Calu3 (cell line): Measurements from ENCODE around the gene BRSK2. TPM values are rescaled to one million over a fixed set of nuclear protein-coding genes. Genes with fewer than 3 reads are reported as not detected.

Experiments
- BruUV-seq: library from RNA; stranded (reverse); fragments of 400-500 nt; replicated peaks from 2 replicates; lab custom pipeline; 2021; lab: Mats Ljungman, UMichigan
- CTCF ChIA-PET: fragments of 300-600 bp; sonication (Branson Sonifier 250); formaldehyde crosslinking; loops from one replicate; lab custom pipeline; 2022; ENCODE audit warnings: antibody characterized with exemption; lab: Charles Lee
- DNase-seq: peaks from one replicate; pipeline ENCODE4 v3.0.0; 2022
- H3K27ac Mint-ChIP-seq: one replicate; pipeline ENCODE4 v1.8.0; 2022; ENCODE audit warnings: mixed read lengths; ENCODE audit not compliant: unreplicated experiment
- H3K27me3 Mint-ChIP-seq: one replicate; pipeline ENCODE4 v1.8.0; 2022; ENCODE audit warnings: mixed read lengths; ENCODE audit not compliant: unreplicated experiment
- H3K36me3 Mint-ChIP-seq: one replicate; pipeline ENCODE4 v1.8.0; 2022; ENCODE audit warnings: mild to moderate bottlenecking, moderate library complexity, mixed read lengths; ENCODE audit not compliant: insufficient read depth, unreplicated experiment
- H3K4me1 Mint-ChIP-seq: one replicate; pipeline ENCODE4 v1.8.0; 2022; ENCODE audit warnings: mild to moderate bottlenecking, low read depth, mixed read lengths; ENCODE audit not compliant: unreplicated experiment
- H3K4me3 Mint-ChIP-seq: one replicate; pipeline ENCODE4 v1.8.0; 2022; ENCODE audit warnings: mild to moderate bottlenecking, low read depth, moderate library complexity, mixed read lengths; ENCODE audit not compliant: unreplicated experiment
- H3K9me3 Mint-ChIP-seq: one replicate; pipeline ENCODE4 v1.8.0; 2022; ENCODE audit warnings: low read depth, mixed read lengths; ENCODE audit not compliant: unreplicated experiment
- CTCF ChIP-seq: fragments of 200-600 bp; IDR thresholded peaks from one replicate; pipeline ENCODE4 v1.8.0; 2022; ENCODE audit warnings: antibody characterized with exemption; ENCODE audit not compliant: unreplicated experiment
- intact Hi-C: fragments of 100-400 bp; cut with micrococcal nuclease; formaldehyde crosslinking; loops from one replicate; pipeline ENCODE4 v1.10.0; 2022; ENCODE audit not compliant: unreplicated experiment
- total RNA-seq: library from RNA; stranded (reverse); gene quantifications from 2 replicates; pipeline ENCODE4 v1.2.3, GENCODE V29; 2022

The BRSK2 gene
- total RNA-seq, 1 experiment from 2014 or later = 2.6 TPM

- intact Hi-C loops = no loop called here
- Mint-ChIP-seq H3K9me3 (no peaks in the 10 kb centered on the region), H3K27ac (no peak overlapping the region), H3K4me3 (no peak overlapping the region), H3K27me3 (peaks cover 77% of the 10 kb centered on the region), H3K4me1 (peaks cover 7% of the 10 kb centered on the region), H3K36me3 (no peaks in the 10 kb centered on the region)
- no TSS peak for BruUV-seq
- DNase-seq = no peak
- CTCF ChIA-PET = no interaction called here
- TF ChIP-seq CTCF = no peak
Measured at GRCh38 chr11:1375955-1376258, 13.8 kb upstream of the BRSK2 start.

- DNase-seq = no peak
- Mint-ChIP-seq H3K4me1 (peaks cover 7% of the 10 kb centered on the region), H3K9me3 (no peaks in the 10 kb centered on the region), H3K27me3 (peaks cover 77% of the 10 kb centered on the region), H3K4me3 (no peak overlapping the region), H3K36me3 (peaks cover 2% of the 10 kb centered on the region), H3K27ac (no peak overlapping the region)
- intact Hi-C loops = no loop called here
- CTCF ChIA-PET = no interaction called here
- no TSS peak for BruUV-seq
- no peak for TF ChIP-seq CTCF
Measured at GRCh38 chr11:1377231-1377780, 12.4 kb upstream of the BRSK2 start.

GRCh38 chr11:1381793-1382425, 7.8 kb upstream of the BRSK2 start:
- H3K4me3 Mint-ChIP-seq = peak overlapping the region; percentile 73
- CTCF ChIA-PET = no interaction called here
- peak overlapping the region; percentile 56 for H3K27ac Mint-ChIP-seq
- H3K9me3 Mint-ChIP-seq = no peaks in the 10 kb centered on the region
- H3K36me3 Mint-ChIP-seq = peaks cover 10% of the 10 kb centered on the region
- H3K27me3 Mint-ChIP-seq = peaks cover 44% of the 10 kb centered on the region
- BruUV-seq = no TSS peak
- peaks cover 7% of the 10 kb centered on the region for H3K4me1 Mint-ChIP-seq
- TF ChIP-seq CTCF = no peak
- no peak for DNase-seq
- intact Hi-C loops = no loop called here

GRCh38 chr11:1382429-1382828, 7.3 kb upstream of the BRSK2 start:
- Mint-ChIP-seq H3K36me3 (peaks cover 10% of the 10 kb centered on the region), H3K27ac (peak overlapping the region; percentile 56), H3K4me3 (peak overlapping the region; percentile 73), H3K4me1 (peaks cover 7% of the 10 kb centered on the region), H3K9me3 (no peaks in the 10 kb centered on the region), H3K27me3 (peaks cover 44% of the 10 kb centered on the region)
- no peak for TF ChIP-seq CTCF
- DNase-seq = no peak
- BruUV-seq = no TSS peak
- CTCF ChIA-PET = no interaction called here
- intact Hi-C loops = no loop called here
